ENCODE results near the gene SEMA4C. TPM values are rescaled to one million over a fixed set of nuclear protein-coding genes. Genes with fewer than 3 reads are reported as not detected.

SEMA4C gene
- polyA plus RNA-seq, 2 of the 4 experiments (the other 2 are of a cell fraction) = 11.0 to 14.4 TPM

DNA sequence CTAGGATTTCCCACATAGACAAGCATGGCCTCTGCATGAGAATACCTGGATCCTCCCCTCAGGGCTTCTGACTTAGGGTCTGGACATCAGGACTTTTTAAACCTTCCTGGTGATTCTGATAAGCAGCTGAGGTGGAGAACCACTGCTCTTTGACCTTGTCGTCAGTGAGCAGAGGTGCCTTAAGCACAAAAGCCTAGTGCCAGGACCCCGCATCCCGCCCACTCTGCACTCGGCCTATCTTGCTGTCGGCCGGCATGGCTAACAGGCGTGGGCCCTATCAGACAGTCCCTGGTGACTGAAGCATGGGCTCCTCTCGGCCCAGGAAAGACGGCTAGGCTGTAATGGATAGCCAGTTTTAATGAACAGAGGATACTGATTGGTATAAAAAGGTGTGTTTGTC lies 32.3 kb downstream of the SEMA4C start:
- WGBS (ENCODE audit: missing lambda C conversion rate) = 93% methylated on average over 9 of the region's 9 CpGs
- no peak for FAIRE-seq

DNA sequence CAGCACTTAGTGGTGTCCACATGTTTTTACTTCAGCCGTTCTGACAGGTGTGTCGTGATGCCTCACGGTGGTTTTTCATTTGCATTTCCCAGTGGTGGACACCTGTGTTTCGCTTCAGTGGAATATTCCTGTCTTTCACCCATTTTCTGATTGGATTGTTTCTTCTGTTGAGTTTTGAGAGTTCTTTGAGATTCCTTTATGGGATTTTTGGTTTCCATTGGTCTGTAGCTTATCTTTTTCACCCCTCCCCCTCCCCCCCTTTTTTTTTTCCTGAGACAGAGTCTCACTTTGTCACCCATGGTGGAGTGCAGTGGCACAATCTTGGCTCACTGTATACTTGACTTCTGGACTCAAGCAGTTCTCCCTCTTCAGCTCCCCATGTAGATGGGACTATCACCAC lies 34.0 kb downstream of the SEMA4C start:
- H3K4me3 ChIP-seq = no peak overlapping the region
- no peak for FAIRE-seq
- H3K9me3 ChIP-seq = no peaks in the 10 kb centered on the region
- TF ChIP-seq, protein P1, sequence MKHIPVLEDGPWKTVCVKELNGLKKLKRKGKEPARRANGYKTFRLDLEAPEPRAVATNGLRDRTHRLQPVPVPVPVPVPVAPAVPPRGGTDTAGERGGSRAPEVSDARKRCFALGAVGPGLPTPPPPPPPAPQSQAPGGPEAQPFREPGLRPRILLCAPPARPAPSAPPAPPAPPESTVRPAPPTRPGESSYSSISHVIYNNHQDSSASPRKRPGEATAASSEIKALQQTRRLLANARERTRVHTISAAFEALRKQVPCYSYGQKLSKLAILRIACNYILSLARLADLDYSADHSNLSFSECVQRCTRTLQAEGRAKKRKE (CRISPR knock-in tag; IDR thresholded peaks at IDR 0.05; ENCODE audit: low read depth) = no peak
- no peak overlapping the region for H3K27ac ChIP-seq
- H3K4me1 ChIP-seq = peaks cover 22% of the 10 kb centered on the region
- ChIA-PET CTCF (interaction anchor here (1.6 kb wide), 1 partner anchor 116 kb away, joined by 5 read pairs; no protein-coding TSS in a partner anchor), POLR2A (interaction anchor here (0.6 kb wide), 1 partner anchor 20 kb away, joined by 3 read pairs; the partner anchor contains the start of gene CNNM3)
- WGBS (ENCODE audit: missing lambda C conversion rate) = over 99% methylated on average over 4 of the region's 4 CpGs
- no peak for ATAC-seq
- DNase-seq (ENCODE audit: low read depth in 1 of 2, low spot score in 1 of 2) = no peak
- H3K4me2 ChIP-seq = no peak overlapping the region

More for the DNA sequence above, 32.3 kb downstream of the SEMA4C start:
- Histone ChIP-seq H3K9me3 (no peaks in the 10 kb centered on the region), H3K4me2 (no peak overlapping the region), H3K27ac (no peak overlapping the region), H3K4me1 (peaks cover 12% of the 10 kb centered on the region), H3K4me3 (no peak overlapping the region)
- CTCF ChIA-PET = interaction anchor here (1.5 to 2.3 kb wide), 2 partner anchors 20 to 113 kb away, joined by 5 to 7 read pairs; partner anchors contain the start of gene ANKRD39
- TF ChIP-seq RAD21 (conservative IDR thresholded peaks at IDR 0.05 in 1 of 2, IDR thresholded peaks at IDR 0.05 in 1 of 2) (no peak), ZNF302 (CRISPR knock-in tag; IDR thresholded peaks at IDR 0.05) (no peak), RNF2 (IDR thresholded peaks at IDR 0.05; ENCODE audit: borderline replicate concordance, low read depth) (no peak), CHD2 (IDR thresholded peaks at IDR 0.05; ENCODE audit: low read length, partially characterized antibody) (no peak)
- DNase-seq (ENCODE audit: low read depth in 1 of 2, low spot score in 1 of 2) = no peak
- no peak for ATAC-seq
- POLR2A ChIA-PET = no interaction called here

DNA sequence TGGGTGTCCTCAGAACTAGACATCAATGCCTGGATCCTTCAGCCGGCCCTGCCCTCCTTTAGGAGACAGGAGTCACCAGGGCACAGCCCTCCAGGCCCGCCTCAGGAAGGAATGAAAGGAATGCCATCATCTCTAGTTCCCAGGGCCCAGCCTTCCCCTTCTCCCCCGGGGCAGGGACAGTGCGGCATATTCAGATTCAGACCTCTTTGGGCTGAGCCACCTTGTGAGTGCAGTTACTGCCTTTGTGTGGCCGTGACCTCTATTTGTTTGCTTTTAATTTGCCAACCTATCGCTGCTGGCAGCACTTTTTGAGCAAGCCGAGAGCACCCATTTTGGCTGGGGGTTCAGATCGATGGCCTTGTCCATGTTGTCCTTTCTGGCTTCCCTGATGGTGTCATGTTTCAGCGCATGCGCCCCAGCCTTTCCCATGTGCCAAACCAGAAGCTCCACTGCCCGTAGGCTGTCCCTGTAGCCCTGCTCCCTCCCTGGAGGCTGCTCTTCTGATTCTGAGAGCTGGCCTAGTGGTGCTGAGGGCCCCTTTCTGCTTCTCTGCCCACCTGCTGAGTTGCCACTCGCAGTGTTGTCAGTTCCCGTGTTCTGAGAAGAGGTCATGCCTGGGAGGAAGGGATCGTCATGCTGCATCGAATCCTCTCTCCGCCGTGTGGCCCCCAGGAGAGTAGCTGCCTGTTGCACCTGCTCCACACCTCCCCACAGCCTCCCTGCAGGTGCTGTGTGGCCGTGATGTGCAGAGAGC lies 36.9 kb downstream of the SEMA4C start:
- H3K27ac ChIP-seq = peak overlapping the region; percentile 59 to 78

DNA sequence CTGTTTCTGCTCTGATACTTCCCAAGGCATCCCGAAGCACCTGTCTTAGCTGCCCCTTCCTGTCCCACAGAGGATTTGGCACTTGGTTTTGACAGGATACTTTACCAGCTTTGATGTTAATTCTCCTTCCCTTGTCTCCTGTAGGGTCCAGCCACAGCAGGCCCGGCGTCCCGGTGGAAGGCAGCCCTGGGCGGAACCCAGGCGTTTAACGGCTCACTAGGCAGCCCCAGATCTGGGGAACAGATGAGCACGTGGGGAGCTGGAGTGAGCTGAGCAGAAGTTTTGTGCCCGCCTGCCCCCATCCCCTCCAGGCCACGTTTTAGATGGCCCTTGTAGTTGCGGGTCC lies 37.5 kb downstream of the SEMA4C start:
- H3K4me2 ChIP-seq = peak overlapping the region; percentile 53
- POLR2A ChIA-PET = interaction anchor here (0.6 kb wide), 1 partner anchor 97 kb away, joined by 4 read pairs; no protein-coding TSS in a partner anchor
- peaks cover 22% of the 10 kb centered on the region for H3K4me1 ChIP-seq
- no peak for FAIRE-seq
- H3K9me3 ChIP-seq = no peaks in the 10 kb centered on the region
- 0 out of 6 replicates have a peak, but pooled peaks of 1 of the 2 experiments have one; percentile 15 for ATAC-seq
- DNase-seq (ENCODE audit: low read depth in 1 of 2, low spot score in 1 of 2) = no peak
- peak overlapping the region; percentile 59 to 78; a peak in 5 of 6 replicates for H3K27ac ChIP-seq
- TF ChIP-seq SREBF2 (IDR thresholded peaks at IDR 0.05) = no peak
- TF ChIP-seq, protein P2, sequence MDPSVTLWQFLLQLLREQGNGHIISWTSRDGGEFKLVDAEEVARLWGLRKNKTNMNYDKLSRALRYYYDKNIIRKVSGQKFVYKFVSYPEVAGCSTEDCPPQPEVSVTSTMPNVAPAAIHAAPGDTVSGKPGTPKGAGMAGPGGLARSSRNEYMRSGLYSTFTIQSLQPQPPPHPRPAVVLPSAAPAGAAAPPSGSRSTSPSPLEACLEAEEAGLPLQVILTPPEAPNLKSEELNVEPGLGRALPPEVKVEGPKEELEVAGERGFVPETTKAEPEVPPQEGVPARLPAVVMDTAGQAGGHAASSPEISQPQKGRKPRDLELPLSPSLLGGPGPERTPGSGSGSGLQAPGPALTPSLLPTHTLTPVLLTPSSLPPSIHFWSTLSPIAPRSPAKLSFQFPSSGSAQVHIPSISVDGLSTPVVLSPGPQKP (IDR thresholded peaks at IDR 0.05; ENCODE audit: low read depth, low read length) = no peak
- TF ChIP-seq KDM1A (IDR thresholded peaks at IDR 0.05; ENCODE audit: low read depth) = no peak
- TF ChIP-seq NR3C1 (IDR thresholded peaks at IDR 0.05) = no peak
- TF ChIP-seq SMC3 (IDR thresholded peaks at IDR 0.05) = no peak
- no peak for TF ChIP-seq POLR2AphosphoS2 (conservative IDR thresholded peaks at IDR 0.05; ENCODE audit: low read length)
- TF ChIP-seq ZFP36 (IDR thresholded peaks at IDR 0.05; ENCODE audit: borderline replicate concordance, partially characterized antibody) = no peak
- no peak for TF ChIP-seq ZNF302 (CRISPR knock-in tag; IDR thresholded peaks at IDR 0.05)
- TF ChIP-seq HDAC2 (IDR thresholded peaks at IDR 0.05) = no peak
- TF ChIP-seq BHLHE40 (IDR thresholded peaks at IDR 0.05; ENCODE audit: low read depth, low read length) = no peak
- TF ChIP-seq HOXA7 (CRISPR knock-in tag; IDR thresholded peaks at IDR 0.05) = no peak
- TF ChIP-seq GATA3 (IDR thresholded peaks at IDR 0.05; ENCODE audit: borderline replicate concordance) = no peak
- TF ChIP-seq ZC3H11A (IDR thresholded peaks at IDR 0.05) = no peak
- TF ChIP-seq MAFK (IDR thresholded peaks at IDR 0.05; ENCODE audit: partially characterized antibody) = no peak
- TF ChIP-seq EHF (CRISPR knock-in tag; IDR thresholded peaks at IDR 0.05) = no peak
- no peak for TF ChIP-seq TFCP2L1 (CRISPR knock-in tag; IDR thresholded peaks at IDR 0.05)
- CTCF ChIA-PET = interaction anchor here (1.2 to 2.6 kb wide), 5 partner anchors 12 to 36 kb away, joined by 3 to 9 read pairs (median 5); partner anchors contain the start of genes ANKRD39 and CNNM3
- WGBS (ENCODE audit: missing lambda C conversion rate) = 77% methylated on average over 11 of the region's 11 CpGs
- no peak overlapping the region for H3K4me3 ChIP-seq

More for the DNA sequence above, 36.9 kb downstream of the SEMA4C start:
- POLR2A ChIA-PET = no interaction called here
- CTCF ChIA-PET = interaction anchor here (0.6 to 2.6 kb wide), 7 partner anchors 12 to 279 kb away, joined by 3 to 9 read pairs (median 5); partner anchors contain the start of genes ANKRD39 and CNNM3
- peak; percentile 84 to 90 for ATAC-seq
- no peak for FAIRE-seq
- peak; percentile 54 to 67 for DNase-seq (ENCODE audit: low read depth in 1 of 2, low spot score in 1 of 2)
- WGBS (ENCODE audit: missing lambda C conversion rate) = 52% methylated on average over 16 of the region's 18 CpGs
- peak overlapping the region; percentile 53 for H3K4me2 ChIP-seq
- no peaks in the 10 kb centered on the region for H3K9me3 ChIP-seq
- H3K4me1 ChIP-seq = peaks cover 22% of the 10 kb centered on the region
- H3K4me3 ChIP-seq = no peak overlapping the region
- TF ChIP-seq EHMT2 (IDR thresholded peaks at IDR 0.05; ENCODE audit: low read depth) (no peak), MYC (IDR thresholded peaks at IDR 0.05; ENCODE audit: borderline replicate concordance, low read length) (no peak), TFCP2L1 (CRISPR knock-in tag; IDR thresholded peaks at IDR 0.05) (no peak), HOXB5 (CRISPR knock-in tag; IDR thresholded peaks at IDR 0.05) (0 out of 2 replicates have a peak, but pooled peaks have one; percentile 29)
- TF ChIP-seq, protein P3, sequence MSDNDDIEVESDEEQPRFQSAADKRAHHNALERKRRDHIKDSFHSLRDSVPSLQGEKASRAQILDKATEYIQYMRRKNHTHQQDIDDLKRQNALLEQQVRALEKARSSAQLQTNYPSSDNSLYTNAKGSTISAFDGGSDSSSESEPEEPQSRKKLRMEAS (IDR thresholded peaks at IDR 0.05) = 0 out of 2 replicates have a peak, but pooled peaks have one; percentile 16
